ENCODE data around the gene ESAM.

DNA sequence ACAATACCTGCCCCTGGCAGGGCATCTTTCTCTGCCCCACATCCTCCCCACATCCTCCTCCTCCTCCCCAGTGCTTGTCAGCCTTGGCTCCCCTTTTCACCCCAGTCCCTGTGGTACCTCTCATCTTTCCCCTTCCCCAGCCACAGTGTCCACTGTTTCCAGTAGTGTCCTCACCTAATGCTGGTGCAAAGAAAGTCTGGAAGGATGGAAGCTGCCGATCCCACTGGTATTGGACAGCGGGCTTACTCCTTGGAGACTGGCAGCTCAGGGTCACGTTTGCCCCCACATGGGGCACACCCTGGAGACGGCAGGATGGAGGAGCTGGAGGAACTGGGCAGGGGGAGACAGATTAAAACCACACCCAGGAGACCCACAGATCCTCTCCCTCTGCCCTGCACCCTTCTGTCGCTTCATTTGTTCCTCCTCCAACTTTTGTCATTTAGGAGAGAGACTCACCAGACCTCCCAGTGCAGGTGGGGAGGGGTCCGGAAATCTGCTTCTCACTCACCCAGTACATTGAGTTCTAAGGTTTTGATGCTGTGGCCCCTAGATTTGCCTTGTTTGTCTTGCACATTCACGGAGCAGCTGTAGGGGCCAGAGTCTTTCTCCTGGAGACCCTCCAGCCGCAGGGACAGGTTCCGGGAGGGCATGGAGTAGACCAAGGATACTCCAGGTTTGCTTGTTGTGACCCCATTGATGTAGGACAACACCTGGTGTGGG lies 5.9 kb downstream of the ESAM start:
- TF ChIP-seq, protein P1, sequence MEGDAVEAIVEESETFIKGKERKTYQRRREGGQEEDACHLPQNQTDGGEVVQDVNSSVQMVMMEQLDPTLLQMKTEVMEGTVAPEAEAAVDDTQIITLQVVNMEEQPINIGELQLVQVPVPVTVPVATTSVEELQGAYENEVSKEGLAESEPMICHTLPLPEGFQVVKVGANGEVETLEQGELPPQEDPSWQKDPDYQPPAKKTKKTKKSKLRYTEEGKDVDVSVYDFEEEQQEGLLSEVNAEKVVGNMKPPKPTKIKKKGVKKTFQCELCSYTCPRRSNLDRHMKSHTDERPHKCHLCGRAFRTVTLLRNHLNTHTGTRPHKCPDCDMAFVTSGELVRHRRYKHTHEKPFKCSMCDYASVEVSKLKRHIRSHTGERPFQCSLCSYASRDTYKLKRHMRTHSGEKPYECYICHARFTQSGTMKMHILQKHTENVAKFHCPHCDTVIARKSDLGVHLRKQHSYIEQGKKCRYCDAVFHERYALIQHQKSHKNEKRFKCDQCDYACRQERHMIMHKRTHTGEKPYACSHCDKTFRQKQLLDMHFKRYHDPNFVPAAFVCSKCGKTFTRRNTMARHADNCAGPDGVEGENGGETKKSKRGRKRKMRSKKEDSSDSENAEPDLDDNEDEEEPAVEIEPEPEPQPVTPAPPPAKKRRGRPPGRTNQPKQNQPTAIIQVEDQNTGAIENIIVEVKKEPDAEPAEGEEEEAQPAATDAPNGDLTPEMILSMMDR (optimal IDR thresholded peaks at IDR 0.05 in 1 of 3, IDR thresholded peaks at IDR 0.05 in 1 of 3, conservative IDR thresholded peaks at IDR 0.05 in 1 of 3; ENCODE audit: extremely low read depth in 1 of 3, insufficient read depth in 2 of 3, low read length in 3 of 3), result no peak
- TF ChIP-seq EZH2 (IDR thresholded peaks at IDR 0.05; ENCODE audit: low read length), result peak; percentile 8
